SK-N-SH (cell line): Measurements from ENCODE around the gene RPL19. TPM values are rescaled to one million over a fixed set of nuclear protein-coding genes. Genes with fewer than 3 reads are reported as not detected.

Experiments used
- CTCF ChIA-PET: fragments of 300-600, 350-600 bp; formaldehyde crosslinking; extraction: SDS; loops from one replicate; lab custom pipeline; 2021; lab: Yijun Ruan, JAX
- POLR2A ChIA-PET: fragments of 350-600 bp; sonication (Branson Sonifier 250); formaldehyde crosslinking; extraction: SDS; loops from one replicate; lab custom pipeline; 2020; ENCODE audit warnings: antibody characterized with exemption, inconsistent platforms; lab: Yijun Ruan, JAX
- DNase-seq: peaks from one replicate; pipeline ENCODE4 v3.0.0; 2012
- H2AFZ ChIP-seq: fragments of 200-600 bp; sonication (generic); 2 replicates; pipeline ENCODE4 v1.8.1; 2016; ENCODE audit warnings: antibody characterized with exemption, mild to moderate bottlenecking, low read depth
- H3F3A ChIP-seq: fragments of 200-600 bp; sonication (generic); replicated peaks from 2 replicates; pipeline ENCODE3; 2016; ENCODE audit warnings: antibody characterized with exemption, mild to moderate bottlenecking; ENCODE audit not compliant: insufficient read depth
- H3K27ac ChIP-seq, 2 experiments: fragments of 200-500 bp in 1 of 2; fragments of 200-600 bp in 1 of 2; sonication (Bioruptor generic) in 1 of 2; sonication (generic), shearing (Covaris generic) in 1 of 2; 2 replicates each; pipeline versions ENCODE4 v1.5.1 to v1.6.1; 2014 to 2016; ENCODE audit warnings: low read depth in 2 of 2, inconsistent platforms in 1 of 2, low read length in 1 of 2, mild to moderate bottlenecking in 1 of 2, mixed read lengths in 1 of 2
- H3K27me3 ChIP-seq: fragments of 200-600 bp; sonication (generic), shearing (Covaris generic); 2 replicates; pipeline ENCODE4 v1.6.1; 2016; ENCODE audit warnings: mixed run types; ENCODE audit not compliant: insufficient read depth
- H3K36me3 ChIP-seq, 2 experiments: fragments of 200-500 bp in 1 of 2; fragments of 200-600 bp in 1 of 2; sonication (Bioruptor generic) in 1 of 2; sonication (generic) in 1 of 2; replicated peaks in 1 of 2; 2 replicates each; pipeline versions ENCODE3 to v1.5.1; 2014 to 2016; ENCODE audit warnings: low read length in 1 of 2, mild to moderate bottlenecking in 1 of 2; ENCODE audit not compliant: insufficient read depth in 2 of 2, control insufficient read depth in 1 of 2
- H3K4me1 ChIP-seq, 2 experiments: fragments of 200-500 bp in 1 of 2; fragments of 200-600 bp in 1 of 2; sonication (Bioruptor generic) in 1 of 2; sonication (generic), shearing (Covaris generic) in 1 of 2; 2 replicates each; pipeline versions ENCODE4 v1.5.1 to v1.6.1; 2014 to 2016; ENCODE audit warnings: low read depth in 1 of 2, low read length in 1 of 2, mixed run types in 1 of 2; ENCODE audit not compliant: insufficient read depth in 2 of 2, control insufficient read depth in 1 of 2
- H3K4me2 ChIP-seq: fragments of 200-600 bp; sonication (generic), shearing (Covaris generic); 2 replicates; pipeline ENCODE4 v1.6.1; 2017; ENCODE audit warnings: mixed run types
- H3K4me3 ChIP-seq, 2 experiments: fragments of 200-500 bp in 1 of 2; fragments of 200-600 bp in 1 of 2; sonication (Bioruptor generic) in 1 of 2; sonication (generic), shearing (Covaris generic) in 1 of 2; 2 replicates each; pipeline versions ENCODE4 v1.5.1 to v1.8.1; 2014 to 2016; ENCODE audit warnings: low read depth in 2 of 2, inconsistent platforms in 1 of 2, low read length in 1 of 2, mild to moderate bottlenecking in 1 of 2, mixed read lengths in 1 of 2, moderate library complexity in 1 of 2
- H3K79me2 ChIP-seq: fragments of 200-600 bp; sonication (generic); 2 replicates; pipeline ENCODE4 v1.8.1; 2017; ENCODE audit warnings: mild to moderate bottlenecking; ENCODE audit not compliant: insufficient read depth
- H3K9ac ChIP-seq: fragments of 200-600 bp; sonication (generic); 2 replicates; pipeline ENCODE4 v1.6.1; 2017; ENCODE audit warnings: mixed run types
- H3K9me2 ChIP-seq: fragments of 200-600 bp; sonication (generic); 2 replicates; pipeline ENCODE4 v1.6.1; 2017; ENCODE audit warnings: mixed run types
- H3K9me3 ChIP-seq: fragments of 200-600 bp; sonication (generic); 2 replicates; pipeline ENCODE4 v1.6.1; 2017; ENCODE audit warnings: mixed run types, mild to moderate bottlenecking, moderate library complexity
- H4K20me1 ChIP-seq: fragments of 200-600 bp; sonication (generic); 2 replicates; pipeline ENCODE4 v1.6.1; 2017; ENCODE audit warnings: mild to moderate bottlenecking, mixed run types; ENCODE audit not compliant: insufficient read depth
- ELF1 ChIP-seq: IDR thresholded peaks from 2 replicates; pipeline ENCODE4 v1.4.0; 2012
- FOXM1 ChIP-seq: IDR thresholded peaks from 2 replicates; pipeline ENCODE4 v1.4.0; 2012; ENCODE audit warnings: low read depth, mild to moderate bottlenecking
- GABPA ChIP-seq: IDR thresholded peaks from 2 replicates; pipeline ENCODE4 v1.4.0; 2012; ENCODE audit warnings: low read depth, mild to moderate bottlenecking
- NRF1 ChIP-seq: IDR thresholded peaks from 2 replicates; pipeline ENCODE4 v1.6.1; 2012; ENCODE audit warnings: low read depth, mild to moderate bottlenecking, low read length
- POLR2AphosphoS5 ChIP-seq: IDR thresholded peaks from 2 replicates; pipeline ENCODE4 v1.6.1; 2012; ENCODE audit warnings: low read depth, low read length
- RCOR1 ChIP-seq: fragments of 150-350 bp; IDR thresholded peaks from 2 replicates; pipeline ENCODE4 v1.6.1; 2017; ENCODE audit warnings: antibody characterized with exemption, low read length
- TAF1 ChIP-seq: IDR thresholded peaks from 2 replicates; pipeline ENCODE4 v1.6.1; 2012; ENCODE audit warnings: low read depth, mild to moderate bottlenecking, low read length, moderate library complexity, borderline replicate concordance
- USF2 ChIP-seq: fragments of 150-350 bp; IDR thresholded peaks from 2 replicates; pipeline ENCODE4 v1.6.1; 2017; ENCODE audit warnings: antibody characterized with exemption, low read length, low read depth, borderline replicate concordance
- WGBS: methylation state at CpG from one replicate; pipeline ENCODE4 v1.1.6; 2017; ENCODE audit warnings: low lambda C conversion rate; 5-methylcytosine and 5-hydroxymethylcytosine counted together
- polyA plus RNA-seq, 3 experiments: library from polyadenylated mRNA; depleted of rRNA; stranded (reverse); fragments of >200 nt; gene quantifications; 2 replicates each; pipeline ENCODE4 v1.2.3, GENCODE V29; 2012
- TF ChIP-seq, protein P1 (sequence below): IDR thresholded peaks from 2 replicates; pipeline ENCODE4 v1.4.0; 2012; ENCODE audit warnings: low read depth
- TF ChIP-seq, protein P2 (sequence below): IDR thresholded peaks from 2 replicates; pipeline ENCODE4 v1.4.0; 2012; ENCODE audit warnings: low read depth, borderline replicate concordance
- TF ChIP-seq, protein P3 (sequence below): IDR thresholded peaks from 2 replicates; pipeline ENCODE4 v1.4.0; 2012; ENCODE audit warnings: low read depth, borderline replicate concordance

RPL19 gene
- polyA plus RNA-seq, 1 of the 3 experiments (the other 2 are of a cell fraction) = 3,473 TPM

DNA sequence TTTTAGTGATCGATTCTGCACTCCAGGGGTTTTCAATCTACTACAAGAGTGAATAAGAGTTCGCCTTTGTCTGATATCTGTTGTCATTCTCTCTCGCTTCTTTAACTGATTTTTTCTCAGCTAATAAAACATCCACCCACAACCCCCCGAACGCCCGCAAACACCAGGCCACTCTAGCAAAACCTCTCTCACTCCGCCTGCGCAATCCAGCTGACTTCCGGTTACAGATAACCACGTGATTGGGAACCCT is 338 bp upstream of the RPL19 start:
- H3K9me3 ChIP-seq = no peaks in the 10 kb centered on the region
- H3F3A ChIP-seq = peaks cover 44% of the 10 kb centered on the region
- peak; percentile 91 for DNase-seq
- peaks cover 53% of the 10 kb centered on the region for H3K79me2 ChIP-seq
- WGBS = 2% methylated on average over 10 of the region's 10 CpGs
- ChIA-PET CTCF (interaction anchor here (1.1 to 29.0 kb wide), 3 partner anchors 27 to 55 kb away, joined by 3 to 781 read pairs (median 96); no protein-coding TSS in a partner anchor), POLR2A (interaction anchor here (0.6 to 1.8 kb wide), 18 partner anchors 10 to 495 kb away, joined by 3 to 11 read pairs (median 4); partner anchors contain the start of genes ARL5C, LASP1NB, MED1 and MLLT6)
- H3K27me3 ChIP-seq = no peaks in the 10 kb centered on the region
- no peaks in the 10 kb centered on the region for H3K9me2 ChIP-seq
- H3K4me3 ChIP-seq = peak overlapping the region; percentile 75 to 93
- peak overlapping the region; percentile 97 for H3K4me2 ChIP-seq
- H3K36me3 ChIP-seq = peaks cover 25 to 32% of the 10 kb centered on the region in 2 experiments
- peak overlapping the region; percentile 98 for H2AFZ ChIP-seq
- peaks cover 33% of the 10 kb centered on the region for H4K20me1 ChIP-seq
- H3K27ac ChIP-seq = peak overlapping the region; percentile 94 to 99
- TF ChIP-seq GABPA (peak; percentile 80), ELF1 (peak; percentile 90), USF2 (peak; percentile 69), NRF1 (peak; percentile 94), RCOR1 (no peak), FOXM1 (no peak), TAF1 (peak; percentile 33; the same call in 1 of the 2 replicates)
- TF ChIP-seq, protein P1, sequence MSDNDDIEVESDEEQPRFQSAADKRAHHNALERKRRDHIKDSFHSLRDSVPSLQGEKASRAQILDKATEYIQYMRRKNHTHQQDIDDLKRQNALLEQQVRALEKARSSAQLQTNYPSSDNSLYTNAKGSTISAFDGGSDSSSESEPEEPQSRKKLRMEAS = peak; percentile 84
- TF ChIP-seq, protein P2, sequence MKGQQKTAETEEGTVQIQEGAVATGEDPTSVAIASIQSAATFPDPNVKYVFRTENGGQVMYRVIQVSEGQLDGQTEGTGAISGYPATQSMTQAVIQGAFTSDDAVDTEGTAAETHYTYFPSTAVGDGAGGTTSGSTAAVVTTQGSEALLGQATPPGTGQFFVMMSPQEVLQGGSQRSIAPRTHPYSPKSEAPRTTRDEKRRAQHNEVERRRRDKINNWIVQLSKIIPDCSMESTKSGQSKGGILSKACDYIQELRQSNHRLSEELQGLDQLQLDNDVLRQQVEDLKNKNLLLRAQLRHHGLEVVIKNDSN = peak; percentile 96
- TF ChIP-seq, all 33 proteins: peak for 7
- H3K4me1 ChIP-seq = peaks cover 25 to 42% of the 10 kb centered on the region in 2 experiments; a peak in 2 of 4 replicates
- peak overlapping the region; percentile 98 for H3K9ac ChIP-seq

DNA sequence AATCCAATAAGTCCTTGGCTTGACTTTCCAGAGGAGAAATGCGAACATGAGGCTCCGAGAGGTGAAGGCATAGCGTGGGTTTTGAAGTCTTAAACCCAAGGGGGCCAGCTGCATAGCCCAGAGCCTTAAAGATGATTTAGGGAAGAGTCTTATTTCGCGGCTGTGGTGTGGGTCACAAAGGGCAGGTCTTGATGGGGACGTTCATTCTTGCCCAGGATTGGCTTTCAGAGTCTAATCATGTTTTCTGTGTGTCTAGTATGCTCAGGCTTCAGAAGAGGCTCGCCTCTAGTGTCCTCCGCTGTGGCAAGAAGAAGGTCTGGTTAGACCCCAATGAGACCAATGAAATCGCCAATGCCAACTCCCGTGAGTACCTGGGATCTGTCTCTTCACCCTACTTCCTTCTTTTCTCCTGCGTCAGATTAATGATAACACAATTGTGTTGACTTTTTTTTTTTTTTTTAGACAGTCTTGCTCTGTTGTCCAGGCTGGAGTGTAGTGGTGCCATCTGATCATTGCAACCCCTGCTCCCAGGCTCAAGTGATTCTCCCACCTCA is 951 bp downstream of the RPL19 start:
- peak overlapping the region; percentile 97 for H3K4me2 ChIP-seq
- H3K4me3 ChIP-seq = peak overlapping the region; percentile 75 to 93
- H3K9me2 ChIP-seq = no peaks in the 10 kb centered on the region
- peak overlapping the region; percentile 94 to 99 for H3K27ac ChIP-seq
- H3K4me1 ChIP-seq = peaks cover 12 to 29% of the 10 kb centered on the region in 2 experiments; a peak in 2 of 4 replicates
- ChIA-PET CTCF (interaction anchor here (1.1 to 29.0 kb wide), 2 partner anchors 26 to 39 kb away, joined by 3 to 781 read pairs; no protein-coding TSS in a partner anchor), POLR2A (interaction anchor here (1.8 kb wide), 1 partner anchor 37 kb away, joined by 9 read pairs; no protein-coding TSS in a partner anchor)
- H3K79me2 ChIP-seq = peaks cover 40% of the 10 kb centered on the region
- H2AFZ ChIP-seq = no peak overlapping the region
- no peaks in the 10 kb centered on the region for H3K9me3 ChIP-seq
- H3F3A ChIP-seq = peaks cover 51% of the 10 kb centered on the region
- no peak for DNase-seq
- peak overlapping the region; percentile 98 for H3K9ac ChIP-seq
- 5% methylated on average over 10 of the region's 11 CpGs for whole genome bisulfite sequencing
- TF ChIP-seq, protein P3, sequence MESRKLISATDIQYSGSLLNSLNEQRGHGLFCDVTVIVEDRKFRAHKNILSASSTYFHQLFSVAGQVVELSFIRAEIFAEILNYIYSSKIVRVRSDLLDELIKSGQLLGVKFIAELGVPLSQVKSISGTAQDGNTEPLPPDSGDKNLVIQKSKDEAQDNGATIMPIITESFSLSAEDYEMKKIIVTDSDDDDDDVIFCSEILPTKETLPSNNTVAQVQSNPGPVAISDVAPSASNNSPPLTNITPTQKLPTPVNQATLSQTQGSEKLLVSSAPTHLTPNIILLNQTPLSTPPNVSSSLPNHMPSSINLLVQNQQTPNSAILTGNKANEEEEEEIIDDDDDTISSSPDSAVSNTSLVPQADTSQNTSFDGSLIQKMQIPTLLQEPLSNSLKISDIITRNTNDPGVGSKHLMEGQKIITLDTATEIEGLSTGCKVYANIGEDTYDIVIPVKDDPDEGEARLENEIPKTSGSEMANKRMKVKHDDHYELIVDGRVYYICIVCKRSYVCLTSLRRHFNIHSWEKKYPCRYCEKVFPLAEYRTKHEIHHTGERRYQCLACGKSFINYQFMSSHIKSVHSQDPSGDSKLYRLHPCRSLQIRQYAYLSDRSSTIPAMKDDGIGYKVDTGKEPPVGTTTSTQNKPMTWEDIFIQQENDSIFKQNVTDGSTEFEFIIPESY = no peak
- TF ChIP-seq POLR2AphosphoS5 (0 out of 2 replicates have a peak, but pooled peaks have one; percentile 39), GABPA (no peak)
- no peaks in the 10 kb centered on the region for H3K27me3 ChIP-seq
- H3K36me3 ChIP-seq = peaks cover 28 to 32% of the 10 kb centered on the region in 2 experiments
- peaks cover 35% of the 10 kb centered on the region for H4K20me1 ChIP-seq
